Calu3 (cell line): ENCODE results near the gene OR52D1. TPM values are rescaled to one million over a fixed set of nuclear protein-coding genes. Genes with fewer than 3 reads are reported as not detected.

Experiments
- BruUV-seq: library from RNA; stranded (reverse); fragments of 400-500 nt; replicated peaks from 2 replicates; lab custom pipeline; 2021; lab: Mats Ljungman, UMichigan
- CTCF ChIA-PET: fragments of 300-600 bp; sonication (Branson Sonifier 250); formaldehyde crosslinking; loops from one replicate; lab custom pipeline; 2022; ENCODE audit warnings: antibody characterized with exemption; lab: Charles Lee
- DNase-seq: peaks from one replicate; pipeline ENCODE4 v3.0.0; 2022
- H3K27ac Mint-ChIP-seq: one replicate; pipeline ENCODE4 v1.8.0; 2022; ENCODE audit warnings: mixed read lengths; ENCODE audit not compliant: unreplicated experiment
- H3K27me3 Mint-ChIP-seq: one replicate; pipeline ENCODE4 v1.8.0; 2022; ENCODE audit warnings: mixed read lengths; ENCODE audit not compliant: unreplicated experiment
- H3K36me3 Mint-ChIP-seq: one replicate; pipeline ENCODE4 v1.8.0; 2022; ENCODE audit warnings: mild to moderate bottlenecking, moderate library complexity, mixed read lengths; ENCODE audit not compliant: insufficient read depth, unreplicated experiment
- H3K4me1 Mint-ChIP-seq: one replicate; pipeline ENCODE4 v1.8.0; 2022; ENCODE audit warnings: mild to moderate bottlenecking, low read depth, mixed read lengths; ENCODE audit not compliant: unreplicated experiment
- H3K4me3 Mint-ChIP-seq: one replicate; pipeline ENCODE4 v1.8.0; 2022; ENCODE audit warnings: mild to moderate bottlenecking, low read depth, moderate library complexity, mixed read lengths; ENCODE audit not compliant: unreplicated experiment
- H3K9me3 Mint-ChIP-seq: one replicate; pipeline ENCODE4 v1.8.0; 2022; ENCODE audit warnings: low read depth, mixed read lengths; ENCODE audit not compliant: unreplicated experiment
- CTCF ChIP-seq: fragments of 200-600 bp; IDR thresholded peaks from one replicate; pipeline ENCODE4 v1.8.0; 2022; ENCODE audit warnings: antibody characterized with exemption; ENCODE audit not compliant: unreplicated experiment
- intact Hi-C: fragments of 100-400 bp; cut with micrococcal nuclease; formaldehyde crosslinking; loops from one replicate; pipeline ENCODE4 v1.10.0; 2022; ENCODE audit not compliant: unreplicated experiment
- total RNA-seq: library from RNA; stranded (reverse); gene quantifications from 2 replicates; pipeline ENCODE4 v1.2.3, GENCODE V29; 2022

The OR52D1 gene
- total RNA-seq, 1 experiment from 2014 or later, result not detected

- Mint-ChIP-seq H3K4me3 (no peak overlapping the region), H3K27ac (no peak overlapping the region), H3K9me3 (no peaks in the 10 kb centered on the region), H3K36me3 (no peaks in the 10 kb centered on the region), H3K27me3 (peaks cover 38% of the 10 kb centered on the region), H3K4me1 (no peaks in the 10 kb centered on the region)
- no peak for TF ChIP-seq CTCF
- DNase-seq, result no peak
- no TSS peak for BruUV-seq
- intact Hi-C loops, result no loop called here
- CTCF ChIA-PET, result interaction anchor here (0.6 kb wide), 1 partner anchor 274 kb away, joined by 3 read pairs; no protein-coding TSS in a partner anchor
Observed at GRCh38 chr11:5522308-5522707, 33.8 kb downstream of the OR52D1 start.

GRCh38 chr11:5524756-5525155 is 36.3 kb downstream of the OR52D1 start:
- Mint-ChIP-seq H3K27me3 (peaks cover 55% of the 10 kb centered on the region), H3K4me3 (no peak overlapping the region), H3K4me1 (no peaks in the 10 kb centered on the region), H3K36me3 (no peaks in the 10 kb centered on the region), H3K27ac (no peak overlapping the region), H3K9me3 (no peaks in the 10 kb centered on the region)
- intact Hi-C loops, result no loop called here
- no peak for DNase-seq
- BruUV-seq, result no TSS peak
- CTCF ChIA-PET, result no interaction called here
- no peak for TF ChIP-seq CTCF

GRCh38 chr11:5527716-5528115 is 39.2 kb downstream of the OR52D1 start:
- no peak for DNase-seq
- intact Hi-C loops, result no loop called here
- H3K4me3 Mint-ChIP-seq, result no peak overlapping the region
- CTCF ChIA-PET, result interaction anchor here (0.6 kb wide), 1 partner anchor 805 kb away, joined by 4 read pairs; no protein-coding TSS in a partner anchor
- no peaks in the 10 kb centered on the region for H3K36me3 Mint-ChIP-seq
- H3K4me1 Mint-ChIP-seq, result no peaks in the 10 kb centered on the region
- BruUV-seq, result no TSS peak
- H3K27me3 Mint-ChIP-seq, result peaks cover 77% of the 10 kb centered on the region
- no peak for TF ChIP-seq CTCF
- no peak overlapping the region for H3K27ac Mint-ChIP-seq
- no peaks in the 10 kb centered on the region for H3K9me3 Mint-ChIP-seq

GRCh38 chr11:5528495-5528894 is 40.0 kb downstream of the OR52D1 start:
- intact Hi-C loops, result no loop called here
- CTCF ChIA-PET, result interaction anchor here (0.6 kb wide), 1 partner anchor 806 kb away, joined by 4 read pairs; no protein-coding TSS in a partner anchor
- Mint-ChIP-seq H3K27ac (no peak overlapping the region), H3K4me3 (no peak overlapping the region), H3K36me3 (no peaks in the 10 kb centered on the region), H3K9me3 (no peaks in the 10 kb centered on the region), H3K27me3 (peaks cover 78% of the 10 kb centered on the region), H3K4me1 (no peaks in the 10 kb centered on the region)
- BruUV-seq, result no TSS peak
- no peak for TF ChIP-seq CTCF
- no peak for DNase-seq
